Transverse colon (tissue), 3 donors: ENCODE results near the gene CLCC1.

Experiments used
- EP300 ChIP-seq: sonication (generic); formaldehyde crosslinking; IDR thresholded peaks from one replicate; pipeline ENCODE4 v1.6.1; 2017; ENCODE audit warnings: antibody characterized with exemption, low read depth
- POLR2A ChIP-seq: fragments of 450-650 bp; IDR thresholded peaks from one replicate; pipeline ENCODE4 v1.6.1; 2016; ENCODE audit warnings: antibody characterized with exemption, mild to moderate bottlenecking, moderate library complexity
- TF ChIP-seq, protein P1 (sequence below), 5 experiments: fragments of 200-600 bp in 3 of 5; fragments of 450-650 bp in 2 of 5; sonication (generic) in 3 of 5; IDR thresholded peaks; 1 replicate in 2 of 5; 2 replicates in 3 of 5; pipeline ENCODE4 v1.5.1; 2016 to 2017; ENCODE audit warnings: antibody characterized with exemption in 5 of 5, inconsistent platforms in 3 of 5, mild to moderate bottlenecking in 2 of 5, moderate library complexity in 1 of 5

DNA sequence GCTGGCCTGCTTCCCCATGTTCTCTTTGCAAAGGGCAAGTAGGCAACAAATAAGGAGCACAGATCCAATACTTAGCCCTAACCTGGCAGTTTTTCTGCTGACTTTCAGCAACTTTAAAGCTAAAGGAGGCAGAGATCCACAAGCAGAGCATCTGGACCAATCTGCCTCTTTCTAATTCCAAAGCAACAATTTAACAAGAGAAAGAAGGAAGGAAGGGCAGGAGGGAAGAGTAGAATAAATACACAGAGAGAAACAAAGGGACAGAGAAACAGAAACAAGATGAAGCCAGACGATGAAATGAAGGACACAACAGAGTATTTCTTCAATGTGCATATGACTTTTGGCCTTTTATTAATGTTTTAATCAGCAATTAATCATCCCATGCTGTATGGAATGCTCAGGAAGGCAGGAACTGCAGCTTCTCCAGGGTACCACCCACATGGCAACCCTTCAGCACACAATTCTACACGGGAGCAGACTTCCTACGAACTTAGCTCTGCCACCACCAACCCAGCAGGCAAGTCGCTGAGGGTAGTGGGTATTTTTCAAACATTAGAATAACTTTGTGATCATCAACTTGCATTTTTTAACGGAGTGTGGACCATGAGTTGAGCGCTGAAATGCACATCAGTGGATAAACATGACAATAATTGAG, 15.3 kb downstream of the CLCC1 start:
- TF ChIP-seq, protein P1, sequence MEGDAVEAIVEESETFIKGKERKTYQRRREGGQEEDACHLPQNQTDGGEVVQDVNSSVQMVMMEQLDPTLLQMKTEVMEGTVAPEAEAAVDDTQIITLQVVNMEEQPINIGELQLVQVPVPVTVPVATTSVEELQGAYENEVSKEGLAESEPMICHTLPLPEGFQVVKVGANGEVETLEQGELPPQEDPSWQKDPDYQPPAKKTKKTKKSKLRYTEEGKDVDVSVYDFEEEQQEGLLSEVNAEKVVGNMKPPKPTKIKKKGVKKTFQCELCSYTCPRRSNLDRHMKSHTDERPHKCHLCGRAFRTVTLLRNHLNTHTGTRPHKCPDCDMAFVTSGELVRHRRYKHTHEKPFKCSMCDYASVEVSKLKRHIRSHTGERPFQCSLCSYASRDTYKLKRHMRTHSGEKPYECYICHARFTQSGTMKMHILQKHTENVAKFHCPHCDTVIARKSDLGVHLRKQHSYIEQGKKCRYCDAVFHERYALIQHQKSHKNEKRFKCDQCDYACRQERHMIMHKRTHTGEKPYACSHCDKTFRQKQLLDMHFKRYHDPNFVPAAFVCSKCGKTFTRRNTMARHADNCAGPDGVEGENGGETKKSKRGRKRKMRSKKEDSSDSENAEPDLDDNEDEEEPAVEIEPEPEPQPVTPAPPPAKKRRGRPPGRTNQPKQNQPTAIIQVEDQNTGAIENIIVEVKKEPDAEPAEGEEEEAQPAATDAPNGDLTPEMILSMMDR (IDR thresholded peaks at IDR 0.05), result no peak
- TF ChIP-seq EP300 (no peak), POLR2A (no peak)
